KG1 (cell line): Measurements from ENCODE around the gene BMPER.

Experiments used
- DNase-seq: peaks from one replicate; lab custom pipeline; 2025; lab: John Stamatoyannopoulos, UW

BMPER gene

DNA sequence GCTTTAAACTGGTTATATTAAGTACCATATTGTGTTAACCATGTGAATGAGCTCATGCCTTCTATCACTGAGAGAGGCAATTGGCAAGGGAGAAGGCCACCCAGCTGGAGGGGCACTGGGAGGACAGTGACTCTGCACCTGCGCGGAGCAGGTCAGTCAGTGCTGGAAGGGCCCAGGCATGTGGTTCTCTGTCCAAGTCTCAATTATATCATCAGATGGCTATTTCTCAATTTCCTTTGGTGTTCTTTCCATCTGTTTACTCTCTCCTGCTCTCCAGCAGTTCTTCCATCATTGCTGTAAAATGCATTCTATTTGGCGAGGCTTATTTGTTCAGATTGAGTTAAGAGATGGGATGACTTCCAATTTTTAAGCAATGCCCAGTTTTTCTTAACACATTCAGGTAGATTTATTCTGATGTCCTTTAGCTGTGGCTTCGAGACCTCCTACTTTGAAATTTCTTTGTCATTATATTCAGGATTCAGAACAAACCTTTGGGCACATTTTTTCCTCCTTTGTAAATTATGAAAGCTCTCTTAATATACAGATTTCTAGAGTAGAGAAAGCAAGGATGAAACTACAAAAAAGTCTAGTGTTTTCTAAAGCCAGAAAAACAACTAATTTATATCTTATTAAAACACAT is 159.3 kb downstream of the BMPER start:
- DNase-seq, result no peak

DNA sequence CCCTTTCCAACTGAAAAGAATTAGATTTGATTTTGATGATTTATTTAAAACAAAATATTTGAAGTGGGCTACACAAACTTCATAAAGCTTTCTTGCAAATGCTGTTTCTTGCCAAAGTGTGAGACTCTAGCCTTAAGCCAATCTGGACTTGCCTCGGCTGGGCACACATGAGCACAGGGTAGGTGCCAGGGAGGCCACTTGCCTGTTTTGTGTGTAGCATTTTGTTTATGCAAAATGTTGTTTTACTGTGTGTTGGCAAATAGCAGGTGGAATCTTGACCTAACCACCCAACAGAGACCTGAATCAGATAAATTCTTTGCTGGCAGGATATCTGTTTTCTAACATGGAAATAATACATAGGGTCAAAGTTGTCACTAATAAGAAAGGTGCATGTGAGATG is 161.1 kb downstream of the BMPER start:
- no peak for DNase-seq

DNA sequence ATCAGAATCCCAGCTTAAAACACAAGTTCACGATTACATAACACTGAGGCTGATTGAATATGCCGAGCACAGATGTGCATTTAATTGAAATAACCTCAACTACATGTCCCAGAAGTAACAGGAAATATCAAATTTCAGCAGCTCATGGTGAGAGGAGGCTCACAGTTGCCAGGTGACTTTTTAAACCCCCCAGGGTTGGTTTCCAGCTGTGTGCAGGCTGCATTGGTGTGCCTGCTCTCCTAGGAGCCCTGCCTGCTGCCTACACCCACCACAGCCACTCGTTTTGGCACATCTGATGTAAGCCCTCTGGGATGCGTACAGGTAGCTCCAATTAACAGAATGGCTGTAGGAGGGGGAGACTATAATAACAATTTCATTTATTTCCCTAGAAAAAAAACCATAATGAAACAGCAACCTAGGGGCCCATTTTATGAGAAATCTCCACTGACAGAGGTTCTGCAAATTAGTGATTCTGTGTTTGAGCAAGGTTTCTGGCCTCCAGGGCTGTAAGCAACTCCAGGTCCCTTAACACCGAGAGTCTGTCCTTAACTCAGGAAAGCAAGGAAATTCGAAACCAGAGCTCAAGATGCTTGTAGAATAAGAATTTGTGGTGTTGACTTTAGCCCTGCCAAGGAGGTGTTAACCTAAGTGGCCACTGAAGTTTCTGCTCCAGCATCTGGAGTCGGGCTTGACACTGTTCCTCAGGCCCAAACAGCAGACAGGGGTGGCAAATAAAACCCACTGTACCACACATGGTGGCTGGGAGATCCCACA is 161.9 kb downstream of the BMPER start:
- DNase-seq, result no peak

DNA sequence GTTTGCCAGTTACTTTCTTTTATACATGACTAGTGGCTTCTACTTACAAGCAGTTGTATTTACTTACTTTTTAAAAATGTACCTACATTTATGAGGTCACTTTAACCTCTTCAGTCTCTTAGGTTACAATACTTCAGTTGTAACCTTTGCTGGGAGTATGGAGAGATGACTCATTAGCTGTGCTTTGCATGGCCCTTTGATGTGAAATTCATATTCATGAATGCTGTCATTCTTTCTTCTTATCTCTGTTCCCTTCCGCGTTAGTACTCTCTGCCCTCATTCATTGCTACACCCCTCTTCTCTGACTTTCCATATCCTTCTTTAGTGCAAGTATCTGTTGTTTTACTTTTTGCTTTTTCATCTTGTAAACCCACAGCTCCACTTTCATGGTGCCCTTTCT is 164.3 kb downstream of the BMPER start:
- DNase-seq, result no peak

DNA sequence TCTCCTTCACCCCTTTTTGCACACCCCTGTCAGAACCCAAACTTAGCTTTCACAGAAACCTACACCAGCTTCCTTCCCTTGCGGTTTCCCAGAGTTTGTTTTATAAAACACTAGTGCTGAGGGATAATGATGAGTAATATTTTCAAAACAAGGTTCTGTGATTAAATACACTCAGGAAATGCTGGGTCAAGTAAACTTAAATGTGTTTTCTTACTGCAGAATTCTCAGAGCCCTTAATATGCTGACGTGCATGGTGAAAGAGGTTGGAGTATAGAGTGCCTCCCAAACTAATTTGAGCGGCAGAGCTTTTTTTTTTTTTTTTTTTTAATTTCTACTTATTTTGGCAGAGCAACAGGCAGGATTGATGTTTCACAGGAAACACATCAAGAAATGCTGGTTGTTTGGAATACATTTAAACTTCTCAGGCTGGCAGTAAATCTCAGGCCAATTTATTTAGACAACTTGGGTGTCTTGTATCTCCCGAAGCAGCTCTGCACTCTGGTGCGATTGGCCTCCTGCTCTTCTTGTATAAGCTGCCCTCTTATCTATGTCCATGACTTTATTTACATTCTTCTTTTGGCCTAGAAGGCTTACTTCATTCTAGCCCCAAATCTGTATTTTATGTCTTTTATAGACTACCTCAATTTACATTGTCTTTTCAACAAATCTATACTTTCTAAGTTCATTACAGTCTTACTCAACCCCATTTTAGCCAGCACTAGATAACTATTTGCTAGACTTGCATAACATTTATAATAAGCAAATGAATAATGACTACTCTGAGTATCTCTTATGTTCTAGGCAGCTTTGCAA is 165.4 kb downstream of the BMPER start:
- DNase-seq, result no peak

DNA sequence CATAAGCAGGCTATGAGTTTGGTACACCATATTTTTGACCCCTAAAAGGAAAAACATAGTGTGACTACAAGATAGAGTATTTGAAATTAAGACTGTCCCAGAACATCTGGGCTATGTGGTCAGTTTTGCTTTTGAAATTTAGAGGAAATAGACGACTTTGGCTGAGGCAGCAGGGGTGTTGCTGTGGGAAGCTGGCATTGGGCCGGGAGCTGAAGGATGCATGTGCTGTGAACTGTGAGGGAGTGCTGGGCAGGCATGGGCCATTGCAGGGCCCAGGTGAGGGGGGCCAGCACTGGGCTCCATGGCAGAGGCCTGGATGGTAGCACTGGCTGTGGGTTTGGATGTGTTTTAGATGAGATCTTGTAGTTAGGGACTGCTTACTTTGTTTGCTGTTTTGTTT is 168.3 kb downstream of the BMPER start:
- DNase-seq, result no peak

DNA sequence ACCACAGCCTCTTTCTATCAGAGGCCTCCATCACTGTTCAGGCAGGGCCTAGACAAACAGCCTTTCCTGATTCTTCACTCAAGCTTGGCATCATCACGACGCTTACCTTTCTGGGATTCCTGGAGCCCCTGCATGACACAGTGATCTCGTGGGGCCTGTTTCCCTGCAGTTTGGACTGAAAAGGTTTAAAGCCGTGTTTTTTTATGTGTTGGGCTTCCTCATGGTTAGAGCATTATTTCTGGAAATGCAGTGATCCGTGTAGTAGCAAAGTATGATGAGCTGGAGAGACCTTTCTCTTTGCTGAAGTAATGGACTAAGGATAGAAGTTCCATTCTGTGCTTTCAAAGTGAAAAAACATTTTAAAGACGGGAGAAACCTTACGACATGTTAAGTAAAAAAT is 169.1 kb downstream of the BMPER start:
- no peak for DNase-seq

DNA sequence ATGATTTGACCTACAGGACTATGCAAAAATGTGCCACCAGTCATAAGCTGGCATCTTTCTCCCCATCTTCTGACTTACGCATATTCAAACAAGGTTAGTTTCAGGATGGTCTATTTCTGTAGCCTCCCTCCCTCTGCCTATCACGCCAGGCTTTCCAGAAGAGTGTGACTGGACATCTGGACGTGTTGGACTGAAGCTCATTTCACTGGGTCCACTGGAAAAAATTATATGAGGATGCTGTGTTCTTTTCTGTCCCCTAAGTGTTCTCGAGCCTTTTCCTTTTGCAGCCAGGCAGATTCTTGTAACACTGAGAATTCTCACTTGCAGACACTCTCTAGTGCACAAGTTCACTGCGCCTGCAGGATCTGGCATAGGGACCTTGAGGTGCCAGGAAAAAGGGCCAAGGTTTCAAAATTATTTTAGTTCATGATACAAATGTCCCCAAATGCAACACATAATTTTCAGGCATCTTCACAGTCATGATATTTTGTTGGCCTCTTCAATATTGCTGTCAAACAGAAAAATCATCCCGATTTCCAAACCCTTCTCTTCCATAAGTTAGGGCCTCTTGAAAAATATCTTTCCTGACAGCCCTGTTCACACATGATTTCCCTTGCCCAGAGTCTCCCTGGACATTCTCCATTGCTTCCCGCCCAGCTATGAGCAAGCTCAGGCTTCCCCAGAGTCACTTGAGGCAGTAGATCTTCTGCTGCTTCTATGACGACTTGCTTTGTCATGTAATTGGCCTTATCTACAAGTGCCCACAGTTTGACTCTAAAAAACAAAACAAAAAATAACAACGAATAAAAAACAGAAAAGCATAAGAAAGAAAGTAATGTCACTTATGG is 170.4 kb downstream of the BMPER start:
- DNase-seq, result no peak

DNA sequence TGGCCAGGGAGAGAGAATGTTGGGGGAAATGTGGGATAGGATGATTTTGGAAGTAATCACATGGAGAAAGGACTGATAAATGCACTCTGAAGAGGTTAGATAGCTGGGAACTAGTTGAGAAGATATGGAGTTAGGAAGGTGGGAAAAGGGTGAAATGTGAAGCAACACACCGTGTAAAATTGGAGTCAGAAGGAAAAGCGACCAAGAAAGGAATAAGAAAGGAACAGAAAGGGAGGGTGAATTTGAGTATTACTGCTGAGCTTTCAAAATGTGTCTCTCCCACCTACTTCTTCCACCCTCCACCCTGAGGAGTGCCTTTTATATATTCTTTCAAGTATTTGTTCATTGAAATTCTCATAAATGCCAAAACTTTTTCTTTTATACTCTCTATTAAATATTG is 171.8 kb downstream of the BMPER start:
- DNase-seq, result no peak

DNA sequence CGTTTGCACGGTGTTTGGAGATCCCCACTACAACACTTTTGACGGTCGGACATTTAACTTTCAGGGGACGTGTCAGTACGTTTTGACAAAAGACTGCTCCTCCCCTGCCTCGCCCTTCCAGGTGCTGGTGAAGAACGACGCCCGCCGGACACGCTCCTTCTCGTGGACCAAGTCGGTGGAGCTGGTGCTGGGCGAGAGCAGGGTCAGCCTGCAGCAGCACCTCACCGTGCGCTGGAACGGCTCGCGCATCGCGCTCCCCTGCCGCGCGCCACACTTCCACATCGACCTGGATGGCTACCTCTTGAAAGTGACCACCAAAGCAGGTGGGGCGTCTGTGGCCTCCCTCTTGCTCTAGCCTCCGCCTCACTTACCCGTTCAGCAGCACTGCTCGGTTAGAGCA is 173.5 kb downstream of the BMPER start:
- no peak for DNase-seq

DNA sequence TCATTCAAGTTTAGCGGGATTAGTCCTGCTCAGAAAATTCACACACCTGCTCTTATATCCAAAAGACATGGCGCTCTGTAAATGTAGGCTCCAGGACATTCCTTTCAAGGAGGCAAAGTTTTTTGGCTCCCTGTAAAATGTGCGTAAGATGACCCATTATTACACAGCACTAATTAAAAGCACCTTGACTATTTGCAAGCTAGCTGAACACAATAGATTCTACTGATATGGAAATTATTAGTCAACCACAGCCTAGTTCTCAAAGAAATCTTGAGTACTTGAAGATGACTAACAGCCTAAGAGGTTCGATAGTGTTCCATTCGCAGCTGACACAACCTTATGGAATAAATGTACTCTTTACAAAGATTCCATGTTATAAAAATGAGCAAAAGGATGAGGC is 175.2 kb downstream of the BMPER start:
- DNase-seq, result no peak

DNA sequence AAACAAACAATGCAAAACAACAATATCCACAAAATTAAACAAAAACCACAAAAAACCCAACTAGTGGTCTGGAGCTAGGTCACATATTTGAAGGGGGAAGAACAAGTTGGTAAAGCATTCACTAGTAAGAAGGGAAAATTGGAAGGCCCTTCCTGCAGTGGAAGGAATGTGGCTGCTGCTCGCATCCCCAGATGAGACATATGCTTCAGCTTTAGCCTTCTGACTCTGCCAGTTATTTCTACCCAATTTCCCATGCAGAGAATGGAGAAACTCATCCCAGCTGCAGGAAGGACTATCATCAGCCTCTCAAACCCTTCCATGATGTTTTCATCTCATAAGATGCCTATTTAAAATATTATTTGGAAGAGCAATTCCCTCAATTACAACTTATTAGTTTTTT is 176.6 kb downstream of the BMPER start:
- DNase-seq, result no peak

DNA sequence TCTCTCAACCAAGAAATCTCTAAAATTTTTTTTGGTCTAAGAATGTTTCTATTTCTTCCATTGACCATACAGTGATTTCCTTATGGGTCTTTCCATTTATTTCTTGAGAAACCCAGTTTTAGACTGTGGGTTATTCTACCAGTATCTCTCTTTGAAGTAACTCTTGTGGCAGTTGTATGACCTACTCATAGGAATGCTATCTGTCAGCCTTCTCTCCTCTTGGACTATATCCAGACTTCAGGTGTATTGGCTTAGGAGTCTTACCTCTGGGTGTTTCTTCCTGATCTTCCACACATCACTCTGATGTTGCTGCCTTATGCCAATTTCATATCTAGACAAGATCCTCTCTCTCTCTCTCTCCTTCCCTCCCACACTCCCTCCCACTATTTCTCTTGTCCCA is 178.1 kb downstream of the BMPER start:
- no peak for DNase-seq

DNA sequence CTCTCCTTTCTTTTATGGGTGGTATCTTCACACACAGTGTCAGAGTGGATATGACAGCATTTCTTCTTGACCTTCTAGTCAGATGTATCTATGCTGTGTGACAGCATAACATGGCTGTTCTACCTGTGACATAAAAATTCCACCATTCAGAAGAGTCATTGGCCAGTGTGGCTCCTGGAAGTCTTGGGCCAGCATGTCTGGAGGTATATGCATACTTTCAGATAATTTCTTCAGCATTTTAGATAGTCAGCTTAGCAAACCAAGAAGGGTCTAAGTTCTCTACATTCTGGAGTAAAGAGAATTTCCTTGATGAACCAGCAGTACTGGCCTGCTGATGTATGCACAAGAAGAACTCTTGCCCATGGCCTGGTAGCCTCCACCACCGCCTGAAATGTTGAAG is 179.3 kb downstream of the BMPER start:
- no peak for DNase-seq

DNA sequence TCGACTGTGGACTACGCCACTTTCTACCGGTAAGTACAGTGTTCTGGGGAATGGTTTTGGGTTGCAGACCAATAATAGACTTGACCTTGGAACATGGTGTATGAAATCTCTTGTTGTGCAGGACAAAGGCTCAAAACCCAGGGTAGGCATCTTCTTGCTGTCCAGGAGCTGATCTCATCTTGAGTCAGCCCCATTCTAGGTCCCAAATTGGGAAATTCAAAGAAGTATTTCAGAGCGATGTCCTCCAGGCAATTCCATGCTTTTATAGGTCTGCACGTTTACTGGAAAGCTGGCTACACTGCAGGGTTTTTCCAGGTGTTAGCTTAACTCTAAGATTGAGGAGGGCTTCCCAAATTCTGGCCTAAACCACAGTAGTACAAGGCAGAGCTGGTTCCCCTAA is 180.7 kb downstream of the BMPER start:
- DNase-seq, result no peak

DNA sequence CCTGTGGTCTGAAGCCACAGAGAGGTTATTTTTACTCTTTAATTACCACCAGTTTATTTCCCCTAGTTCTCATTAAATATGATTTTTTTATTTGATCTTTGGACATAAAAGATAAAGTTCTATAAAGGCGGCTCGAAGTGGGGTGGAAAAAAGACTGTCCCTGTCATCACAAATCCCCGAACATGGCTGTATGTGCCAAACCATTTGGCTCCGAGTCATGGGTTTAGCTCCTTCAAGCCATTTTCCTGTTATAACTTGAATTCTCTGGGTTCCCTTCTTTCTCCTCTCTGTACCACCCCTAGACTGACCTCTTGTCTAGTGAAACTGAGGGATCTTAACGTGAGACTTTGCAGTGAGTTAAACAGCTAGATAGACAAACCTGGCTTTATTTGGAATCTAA is 181.6 kb downstream of the BMPER start:
- DNase-seq, result no peak

DNA sequence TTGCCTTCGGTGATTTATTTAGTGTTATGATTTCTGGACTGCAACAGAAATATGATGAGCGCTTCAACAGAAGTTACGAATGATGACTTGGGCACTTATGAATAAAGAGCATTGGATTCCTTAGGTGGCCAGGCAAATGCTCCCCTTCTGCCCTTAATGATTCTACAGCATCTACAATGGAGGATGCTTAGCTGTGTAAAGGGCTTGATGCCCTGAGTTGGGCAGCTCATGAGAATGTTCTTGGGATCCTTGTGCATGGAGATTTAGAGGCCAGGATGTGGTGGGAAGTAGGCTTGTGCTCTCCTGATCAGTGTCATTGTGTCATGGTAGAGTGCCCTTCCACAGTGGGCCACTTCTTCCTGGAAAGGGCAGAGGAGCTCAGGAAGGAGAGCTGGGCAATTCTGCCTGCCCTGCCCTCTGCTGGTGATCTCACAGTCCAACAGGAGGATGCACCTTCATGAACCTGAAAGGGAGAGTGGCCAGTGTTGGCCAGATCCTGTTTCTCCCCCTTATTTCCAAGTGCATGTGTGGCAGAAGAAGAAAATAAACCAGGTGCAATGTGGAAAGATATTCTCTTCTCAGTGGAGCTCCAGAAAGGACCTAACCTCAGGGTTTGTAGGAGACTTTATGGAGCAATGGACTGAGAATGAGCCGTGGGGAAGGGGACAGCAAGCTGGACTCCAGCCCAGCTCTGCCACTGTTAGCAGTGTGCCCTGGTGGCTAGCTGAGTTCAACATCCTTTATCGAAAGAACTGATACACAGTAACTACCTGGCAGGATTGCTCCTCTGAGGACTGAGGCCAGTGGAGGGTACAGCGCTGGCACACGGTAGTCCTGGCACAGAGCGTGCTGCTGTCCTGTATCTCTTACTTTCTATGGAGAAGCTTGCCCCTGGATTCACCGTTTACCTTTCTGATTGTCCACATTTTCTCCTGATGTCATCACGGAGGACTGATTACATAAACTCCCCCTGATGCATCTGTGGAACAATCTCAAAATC is 182.9 kb downstream of the BMPER start:
- DNase-seq, result no peak

DNA sequence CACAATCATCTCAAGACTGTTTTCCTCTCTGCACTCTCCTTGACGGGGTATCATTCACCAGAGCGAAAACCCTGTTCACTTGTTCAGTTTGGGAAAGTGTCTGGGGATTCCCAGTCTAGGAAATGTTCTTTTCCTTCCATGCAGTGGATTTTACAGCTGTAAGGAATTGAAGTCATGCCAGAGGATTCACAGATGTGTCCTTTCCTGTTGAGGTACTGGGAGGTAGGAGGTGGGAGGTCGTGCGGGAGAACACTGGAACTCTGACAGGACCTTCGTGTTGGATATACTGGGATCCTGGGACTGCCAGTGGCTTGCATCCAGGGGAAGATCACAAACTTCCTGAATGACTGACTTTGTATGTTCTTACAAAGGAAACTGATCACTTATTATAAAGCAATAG is 185.5 kb downstream of the BMPER start:
- no peak for DNase-seq

DNA sequence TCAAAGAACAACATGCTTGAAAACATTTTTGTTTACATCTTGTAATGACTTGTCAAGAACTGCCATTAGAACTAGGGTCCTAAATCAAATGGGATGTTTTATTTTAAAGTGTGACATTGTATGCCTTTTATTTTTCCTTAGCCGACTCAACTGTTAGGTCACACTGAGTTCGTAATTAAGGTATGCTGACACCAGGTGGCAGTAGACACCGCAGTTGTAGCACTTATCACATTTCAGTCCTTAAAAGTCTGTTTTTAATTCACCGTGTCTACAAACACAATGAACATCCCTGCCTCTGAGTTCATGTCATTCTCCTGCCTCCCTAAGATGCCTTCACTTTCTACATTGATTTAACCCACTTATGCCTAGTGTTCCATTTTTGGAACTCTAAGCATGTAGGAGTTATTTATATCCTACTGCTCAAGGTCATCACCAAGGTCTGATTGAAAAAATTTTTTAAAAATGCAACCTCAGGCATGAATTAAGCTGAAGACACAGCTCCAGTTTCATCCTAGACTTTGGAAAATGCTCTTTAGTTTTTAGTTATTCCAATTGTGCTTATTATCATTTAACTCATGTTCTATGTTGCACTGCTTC is 186.1 kb downstream of the BMPER start:
- DNase-seq, result no peak

DNA sequence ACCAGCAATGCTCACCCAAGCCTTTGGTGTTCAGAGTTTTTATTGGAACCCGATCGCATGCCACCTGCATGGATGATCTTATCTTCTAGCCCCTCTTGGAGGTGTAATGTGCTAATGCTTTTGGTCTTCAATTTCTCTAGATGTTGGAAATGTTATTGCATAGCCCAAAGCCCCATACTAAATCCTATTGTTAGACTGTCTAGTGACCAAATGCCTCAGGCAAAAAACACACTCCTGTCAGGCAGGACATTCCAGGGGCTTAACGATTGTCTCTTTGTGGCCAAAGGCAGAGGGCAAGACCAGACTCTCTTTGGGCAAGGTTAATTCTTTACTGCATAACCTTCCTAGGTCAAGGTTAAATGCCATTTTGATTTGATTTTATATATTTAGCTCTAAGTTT is 187.9 kb downstream of the BMPER start:
- DNase-seq, result no peak
